ENCODE measurements around the gene SV2B.

The SV2B gene

GRCh38 chr15:91243826-91244225 lies 143.8 kb downstream of the SV2B start:
- DNase-seq (ENCODE audit: low read depth): peak; percentile 7
- TF ChIP-seq CTCF (conservative IDR thresholded peaks at IDR 0.05; ENCODE audit: control insufficient read depth, insufficient read depth, low read depth, low read length): no peak
- H3K4me3 ChIP-seq (ENCODE audit: control insufficient read depth, low read depth, low read length): no peak overlapping the region

- no peak for TF ChIP-seq CTCF (conservative IDR thresholded peaks at IDR 0.05; ENCODE audit: control insufficient read depth, insufficient read depth, low read depth, low read length)
- no peak for DNase-seq (ENCODE audit: low read depth)
Measured at GRCh38 chr15:91244919-91245318, 144.9 kb downstream of the SV2B start.

GRCh38 chr15:91246998-91247397 lies 146.9 kb downstream of the SV2B start:
- no peak for DNase-seq (ENCODE audit: low read depth)
- no peak for TF ChIP-seq CTCF (conservative IDR thresholded peaks at IDR 0.05; ENCODE audit: control insufficient read depth, insufficient read depth, low read depth, low read length)
- H3K4me3 ChIP-seq (ENCODE audit: control insufficient read depth, low read depth, low read length): no peak overlapping the region

More at GRCh38 chr15:91244919-91245318, 144.9 kb downstream of the SV2B start:
- H3K4me3 ChIP-seq (ENCODE audit: control insufficient read depth, low read depth, low read length): no peak overlapping the region

- H3K4me3 ChIP-seq (ENCODE audit: control insufficient read depth, low read depth, low read length): no peak overlapping the region
- no peak for TF ChIP-seq CTCF (conservative IDR thresholded peaks at IDR 0.05; ENCODE audit: control insufficient read depth, insufficient read depth, low read depth, low read length)
- DNase-seq (ENCODE audit: low read depth): no peak
Measured at GRCh38 chr15:91249591-91249990, 149.5 kb downstream of the SV2B start.

- TF ChIP-seq CTCF (conservative IDR thresholded peaks at IDR 0.05; ENCODE audit: control insufficient read depth, insufficient read depth, low read depth, low read length): no peak
- DNase-seq (ENCODE audit: low read depth): no peak
- no peak overlapping the region for H3K4me3 ChIP-seq (ENCODE audit: control insufficient read depth, low read depth, low read length)
Measured at GRCh38 chr15:91252322-91252721, 152.3 kb downstream of the SV2B start.

- H3K4me3 ChIP-seq (ENCODE audit: control insufficient read depth, low read depth, low read length): no peak overlapping the region
- no peak for TF ChIP-seq CTCF (conservative IDR thresholded peaks at IDR 0.05; ENCODE audit: control insufficient read depth, insufficient read depth, low read depth, low read length)
- DNase-seq (ENCODE audit: low read depth): no peak
Measured at GRCh38 chr15:91252756-91253155, 152.7 kb downstream of the SV2B start.

GRCh38 chr15:91253605-91254004 lies 153.5 kb downstream of the SV2B start:
- no peak for DNase-seq (ENCODE audit: low read depth)
- TF ChIP-seq CTCF (conservative IDR thresholded peaks at IDR 0.05; ENCODE audit: control insufficient read depth, insufficient read depth, low read depth, low read length): no peak
- H3K4me3 ChIP-seq (ENCODE audit: control insufficient read depth, low read depth, low read length): no peak overlapping the region

Measured in fibroblast of mammary gland (primary cell).